Right lobe of liver (tissue), 6 donors: Measurements from ENCODE around the gene HBS1L. TPM values are rescaled to one million over a fixed set of nuclear protein-coding genes. Genes with fewer than 3 reads are reported as not detected.
A peak's percentile ranks its signal among the peaks of the same experiment; 100 is the strongest.

Experiments used
- ATAC-seq, 4 donors: fragments of 200-7000 bp; cut with Tn5 transposase; one replicate each; pipeline ENCODE4 v1.9.1; 2020; ENCODE audit warnings: mild to moderate bottlenecking in 4 of 4, moderate library complexity in 4 of 4
- DNase-seq, 3 donors: peaks; one replicate each; pipeline ENCODE4 v3.0.0-alpha.2; 2020
- H3K27ac ChIP-seq, 3 donors: fragments of 200-600 bp; one replicate each; pipeline ENCODE4 v1.8.0; 2022
- H3K27me3 ChIP-seq, 2 donors: fragments of 200-600 bp; one replicate each; pipeline ENCODE4 v1.8.0; 2022
- H3K36me3 ChIP-seq, 4 donors: fragments of 200-600 bp; sonication (generic) in 1 of 4; one replicate each; pipeline versions ENCODE4 v1.5.1 to v1.8.0; 2017 to 2022; ENCODE audit warnings: control low read depth in 1 of 4
- H3K4me1 ChIP-seq, 4 donors: fragments of 200-600 bp; sonication (generic) in 1 of 4; one replicate each; pipeline versions ENCODE4 v1.5.1 to v1.8.0; 2017 to 2022; ENCODE audit warnings: control low read depth in 1 of 4
- H3K4me3 ChIP-seq, 3 donors: fragments of 200-600 bp; one replicate each; pipeline ENCODE4 v1.8.0; 2022
- H3K9me3 ChIP-seq, 4 donors: fragments of 200-600 bp; sonication (generic) in 1 of 4; one replicate each; pipeline versions ENCODE4 v1.5.1 to v1.8.0; 2017 to 2022; ENCODE audit warnings: control low read depth in 1 of 4
- CTCF ChIP-seq, 4 donors: fragments of 200-600 bp in 3 of 4; fragments of 450-650 bp in 1 of 4; IDR thresholded peaks; one replicate each; pipeline versions ENCODE4 v1.5.1 to v1.8.0; 2016 to 2022; ENCODE audit warnings: antibody characterized with exemption in 4 of 4, mild to moderate bottlenecking in 2 of 4
- POLR2A ChIP-seq: fragments of 450-650 bp; IDR thresholded peaks from one replicate; pipeline ENCODE4 v1.6.1; 2017; ENCODE audit warnings: antibody characterized with exemption, mild to moderate bottlenecking
- WGBS: methylation state at CpG from one replicate; pipeline ENCODE4 v1.1.6; 2018; ENCODE audit warnings: low coverage, low lambda C conversion rate; ENCODE audit not compliant: insufficient coverage; ENCODE audit errors: missing lambda C conversion rate; 5-methylcytosine and 5-hydroxymethylcytosine counted together
- intact Hi-C, 2 donors: fragments of 100-400 bp; cut with DNase I; formaldehyde crosslinking; loops; one replicate each; pipeline versions ENCODE4 v1.11.2 to v1.14.1; 2022
- total RNA-seq, 6 experiments: library from RNA; depleted of rRNA in 2 of 6; stranded (reverse); fragments of >200 nt in 2 of 6; fragmentation: NEBNext Ultra II Directional in 3 of 6; extraction: Animal tissue kit (Norgen Biotek cat#: 25700) in 3 of 6; gene quantifications; one replicate each; pipeline versions ENCODE4 v1.1.0 to v1.2.4, GENCODE V29; 2016 to 2023
- donor health status: DM: no; HTN: yes; CAD: no.
- donor health status: DM: no; HTN: no; CAD: no.
- donor health status: DM: no; HTN: no; CAD: no.
- donor health status: DM: no; HTN: yes; CAD: no.
- donor health status: DM: no; HTN: yes; CAD: no.

Gene HBS1L
- total RNA-seq, 6 experiments from 2014 or later: 31.8 to 47.2 (median 37.1) TPM

GRCh38 chr6:134928151-134928900 is 126.3 kb downstream of the HBS1L start:
- peak; percentile 59 to 79 (median 61) for ATAC-seq
- no peak overlapping the region for H3K4me3 ChIP-seq
- no peaks in the 10 kb centered on the region for H3K9me3 ChIP-seq
- intact Hi-C loops: no loop called here
- H3K27me3 ChIP-seq: no peaks in the 10 kb centered on the region
- peaks cover 0 to 56% (median 16%) of the 10 kb centered on the region in 4 donors for H3K4me1 ChIP-seq
- TF ChIP-seq CTCF (IDR thresholded peaks at IDR 0.05) (no peak), POLR2A (no peak)
- peak overlapping the region in 2 of 3 donors; percentile 27 to 88 for H3K27ac ChIP-seq
- DNase-seq: no peak
- H3K36me3 ChIP-seq: peaks cover 0 to 48% (median 20%) of the 10 kb centered on the region in 4 donors
- 48% methylated on average over 6 of the region's 6 CpGs for WGBS

- TF ChIP-seq CTCF (IDR thresholded peaks at IDR 0.05) (no peak), POLR2A (no peak)
- WGBS: 85% methylated on average over 3 of the region's 3 CpGs
- intact Hi-C loops: no loop called here
- H3K9me3 ChIP-seq: no peaks in the 10 kb centered on the region
- no peak for ATAC-seq
- H3K4me3 ChIP-seq: no peak overlapping the region
- H3K27ac ChIP-seq: peak overlapping the region in 1 of 3 donors; percentile 15
- DNase-seq: no peak
- peaks cover 0 to 31% (median 4%) of the 10 kb centered on the region in 4 donors for H3K4me1 ChIP-seq
- H3K36me3 ChIP-seq: peaks cover 0 to 57% (median 25%) of the 10 kb centered on the region in 4 donors
- H3K27me3 ChIP-seq: no peaks in the 10 kb centered on the region
These were observed 128.8 kb downstream of the HBS1L start for GRCh38 chr6:134925800-134926199.

GRCh38 chr6:134921721-134922261 is 132.8 kb downstream of the HBS1L start:
- Histone ChIP-seq H3K36me3 (peaks cover 0 to 74% (median 36%) of the 10 kb centered on the region in 4 donors), H3K4me3 (no peak overlapping the region), H3K27ac (no peak overlapping the region), H3K9me3 (no peaks in the 10 kb centered on the region), H3K4me1 (no peaks in the 10 kb centered on the region), H3K27me3 (no peaks in the 10 kb centered on the region)
- intact Hi-C loops: no loop called here
- ATAC-seq (peak in 3 of 4 donors; percentile 9 to 19 (median 17)), DNase-seq (no peak)
- no peak for TF ChIP-seq POLR2A
- TF ChIP-seq CTCF (IDR thresholded peaks at IDR 0.05): no peak
- WGBS: no CpG with 5 or more reads among the region's 6 CpGs

GRCh38 chr6:134921276-134921675 is 133.3 kb downstream of the HBS1L start:
- TF ChIP-seq CTCF (IDR thresholded peaks at IDR 0.05) (no peak), POLR2A (no peak)
- no peaks in the 10 kb centered on the region for H3K4me1 ChIP-seq
- no peaks in the 10 kb centered on the region for H3K9me3 ChIP-seq
- peaks cover 0 to 74% (median 38%) of the 10 kb centered on the region in 4 donors for H3K36me3 ChIP-seq
- DNase-seq: no peak
- WGBS: 97% methylated on average over 5 of the region's 5 CpGs
- no peaks in the 10 kb centered on the region for H3K27me3 ChIP-seq
- H3K27ac ChIP-seq: no peak overlapping the region
- intact Hi-C loops: no loop called here
- H3K4me3 ChIP-seq: no peak overlapping the region
- ATAC-seq: no peak
